GM23338 (cell line): ENCODE results near the gene LSM14A. TPM values are rescaled to one million over a fixed set of nuclear protein-coding genes. Genes with fewer than 3 reads are reported as not detected.
"Not testable (repeated sequence)": the region's sequence is repeated elsewhere in the genome, so short reads cannot be mapped to it uniquely, and the experiment has no call there.

ENCODE experiments used
- ATAC-seq: fragments of 200-7000 bp; cut with Tn5 transposase; 3 replicates; pipeline ENCODE4 v1.9.1; 2020
- DNase-seq: peaks from one replicate; pipeline ENCODE4 v3.0.0-alpha.2; 2015; ENCODE audit warnings: low spot score
- H2AFZ ChIP-seq: fragments of 200-600 bp; sonication (generic); 2 replicates; pipeline ENCODE4 v1.8.0; 2016; ENCODE audit warnings: antibody characterized with exemption, mild to moderate bottlenecking, moderate library complexity
- H3F3A ChIP-seq: fragments of 200-600 bp; sonication (generic); replicated peaks from 2 replicates; pipeline ENCODE4 v1.8.0; 2017; ENCODE audit warnings: antibody characterized with exemption, mixed run types, low read depth
- H3K27ac ChIP-seq: fragments of 200-600 bp; sonication (generic); 2 replicates; pipeline ENCODE4 v1.6.1; 2016; ENCODE audit warnings: low read depth
- H3K27me3 ChIP-seq: fragments of 200-600 bp; sonication (generic); 2 replicates; pipeline ENCODE4 v1.8.0; 2016; ENCODE audit warnings: mild to moderate bottlenecking, mixed run types, moderate library complexity; ENCODE audit not compliant: insufficient read depth
- H3K36me3 ChIP-seq: fragments of 200-600 bp; sonication (generic); 2 replicates; pipeline ENCODE4 v1.8.0; 2016; ENCODE audit warnings: mild to moderate bottlenecking; ENCODE audit not compliant: insufficient read depth
- H3K4me1 ChIP-seq: fragments of 200-600 bp; sonication (generic); 2 replicates; pipeline ENCODE4 v1.8.0; 2016; ENCODE audit warnings: mild to moderate bottlenecking, moderate library complexity; ENCODE audit not compliant: insufficient read depth
- H3K4me2 ChIP-seq: fragments of 200-600 bp; sonication (generic); 2 replicates; pipeline ENCODE4 v1.7.1; 2017; ENCODE audit warnings: mixed run types
- H3K4me3 ChIP-seq: fragments of 200-600 bp; sonication (generic); 2 replicates; pipeline ENCODE4 v1.6.1; 2016; ENCODE audit warnings: mixed run types
- H3K79me2 ChIP-seq: fragments of 200-600 bp; sonication (generic); replicated peaks from 2 replicates; pipeline ENCODE4 v1.8.0; 2017; ENCODE audit warnings: mild to moderate bottlenecking; ENCODE audit not compliant: insufficient read depth
- H3K9me2 ChIP-seq: fragments of 200-600 bp; sonication (generic); 2 replicates; pipeline ENCODE4 v1.8.0; 2017; ENCODE audit not compliant: insufficient read depth
- H4K20me1 ChIP-seq: fragments of 200-600 bp; sonication (generic); replicated peaks from 2 replicates; pipeline ENCODE4 v1.8.0; 2017; ENCODE audit warnings: mild to moderate bottlenecking; ENCODE audit not compliant: insufficient read depth
- H3K27ac Mint-ChIP-seq: 2 replicates; pipeline ENCODE4 v1.8.0; 2020; ENCODE audit warnings: inconsistent platforms, mild to moderate bottlenecking, moderate library complexity, mixed read lengths
- H3K27me3 Mint-ChIP-seq: 3 replicates; pipeline ENCODE4 v1.8.0; 2022; ENCODE audit warnings: low read depth, mild to moderate bottlenecking, moderate library complexity, mixed read lengths, inconsistent platforms; ENCODE audit not compliant: insufficient read depth, poor library complexity
- H3K36me3 Mint-ChIP-seq: 3 replicates; pipeline ENCODE4 v1.8.0; 2021; ENCODE audit warnings: low read depth, mild to moderate bottlenecking, inconsistent platforms, moderate library complexity, mixed read lengths
- H3K4me1 Mint-ChIP-seq: 3 replicates; pipeline ENCODE4 v1.8.0; 2020; ENCODE audit warnings: mild to moderate bottlenecking, inconsistent platforms, mixed read lengths
- H3K4me3 Mint-ChIP-seq: 3 replicates; pipeline ENCODE4 v1.8.0; 2021; ENCODE audit warnings: moderate library complexity, mild to moderate bottlenecking, inconsistent platforms, mixed read lengths
- H3K9me3 Mint-ChIP-seq: 3 replicates; pipeline ENCODE4 v1.8.0; 2020; ENCODE audit warnings: moderate library complexity, mild to moderate bottlenecking, inconsistent platforms, mixed read lengths
- CREB1 ChIP-seq: fragments of 250-450 bp; sonication (Bioruptor Pico); IDR thresholded peaks from 2 replicates; pipeline ENCODE4 v1.5.0; 2020; ENCODE audit warnings: low read depth, mild to moderate bottlenecking, moderate library complexity
- EZH2 ChIP-seq: fragments of 200-600 bp; sonication (generic); IDR thresholded peaks from one replicate; pipeline ENCODE4 v1.8.0; 2017; ENCODE audit warnings: antibody characterized with exemption, mild to moderate bottlenecking, low read depth; ENCODE audit not compliant: unreplicated experiment
- REST ChIP-seq: IDR thresholded peaks from one replicate; pipeline ENCODE4 v1.6.1; 2018; ENCODE audit warnings: antibody characterized with exemption; ENCODE audit not compliant: unreplicated experiment
- ZNF114 ChIP-seq: fragments of 250-450 bp; sonication (Bioruptor Pico); IDR thresholded peaks from 2 replicates; pipeline ENCODE4 v1.5.0; 2020; ENCODE audit warnings: mild to moderate bottlenecking, moderate library complexity
- polyA plus RNA-seq: library from polyadenylated mRNA; unstranded; fragments of >200 nt; fragmentation: Nextera tagmentation; extraction: Ambion mirVana; gene quantifications from 2 replicates; pipeline ENCODE4 v1.2.1, GENCODE V29; 2016
- total RNA-seq: library from RNA; depleted of rRNA; stranded (reverse); fragments of >200 nt; shearing (Covaris generic); gene quantifications from 2 replicates; pipeline ENCODE4 v1.2.3, GENCODE V29; 2014
- TF ChIP-seq, protein P1 (sequence below), 2 experiments: fragments of 200-600 bp in 1 of 2; sonication (generic) in 1 of 2; conservative IDR thresholded peaks; 2 replicates each; pipeline versions ENCODE4 v1.5.1 to v1.6.1; 2016 to 2017; ENCODE audit warnings: antibody characterized with exemption in 2 of 2, low read depth in 2 of 2, mild to moderate bottlenecking in 2 of 2, moderate library complexity in 1 of 2
- TF ChIP-seq, protein P2 (sequence below): IDR thresholded peaks from 2 replicates; pipeline ENCODE4 v1.6.1; 2016; ENCODE audit warnings: antibody characterized with exemption

Gene LSM14A
- total and polyA plus RNA-seq, 2 experiments from 2014 or later: 109 to 166 TPM

DNA sequence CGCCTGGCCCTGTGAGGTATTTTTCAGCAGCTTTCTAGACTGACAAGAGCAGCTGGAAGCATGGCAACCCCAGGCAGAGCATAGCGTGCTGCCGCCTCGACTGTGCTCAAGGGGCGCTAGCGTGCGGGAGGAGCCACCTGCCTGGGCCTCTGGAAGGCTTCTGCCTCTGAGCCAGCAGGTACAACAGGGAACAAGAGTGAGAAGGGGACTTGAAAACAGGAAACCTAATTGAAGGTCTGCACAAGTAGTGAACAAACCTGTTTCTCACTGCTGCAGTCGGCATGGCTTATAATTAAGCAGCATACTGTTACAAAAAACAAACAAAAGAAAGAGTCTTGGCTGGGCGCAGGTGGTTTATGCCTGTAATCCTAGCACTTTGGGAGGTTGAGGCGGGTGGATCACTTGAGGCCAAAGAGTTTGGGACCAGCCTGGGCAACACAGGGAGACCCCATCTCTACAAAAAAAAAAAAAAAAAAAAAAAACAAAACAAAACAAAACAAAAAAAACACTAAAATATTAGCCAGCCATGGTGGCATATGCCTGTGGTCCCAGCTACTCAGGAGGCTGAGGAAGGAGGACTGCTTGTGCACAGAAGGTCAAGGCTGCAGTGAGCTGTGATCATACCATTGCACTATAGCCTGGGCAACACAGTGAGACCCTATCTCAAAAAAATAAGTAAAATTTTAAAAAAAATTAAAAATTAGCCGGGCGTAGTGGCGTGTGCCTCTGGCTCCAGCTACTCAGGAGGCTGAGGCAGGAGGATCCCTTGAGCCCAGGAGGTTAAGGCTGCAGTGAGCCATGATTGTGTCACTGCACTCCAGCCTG is 69.4 kb downstream of the LSM14A start:
- H3K4me1 Mint-ChIP-seq: peaks cover 11% of the 10 kb centered on the region
- no peak overlapping the region for H3K27ac Mint-ChIP-seq
- Histone ChIP-seq H3F3A (no peaks in the 10 kb centered on the region), H3K9me2 (no peaks in the 10 kb centered on the region), H3K4me1 (peaks cover 7% of the 10 kb centered on the region; the same call in 1 of the 2 replicates), H4K20me1 (no peaks in the 10 kb centered on the region), H3K27ac (no peak overlapping the region), H3K4me3 (no peak overlapping the region), H3K4me2 (no peak overlapping the region), H3K36me3 (no peaks in the 10 kb centered on the region), H3K79me2 (no peaks in the 10 kb centered on the region), H2AFZ (no peak overlapping the region), H3K27me3 (no peaks in the 10 kb centered on the region)
- peak; percentile 93 for DNase-seq
- no peaks in the 10 kb centered on the region; the same call in 1 of the 3 replicates for H3K9me3 Mint-ChIP-seq
- no peak for TF ChIP-seq ZNF114
- TF ChIP-seq, protein P1, sequence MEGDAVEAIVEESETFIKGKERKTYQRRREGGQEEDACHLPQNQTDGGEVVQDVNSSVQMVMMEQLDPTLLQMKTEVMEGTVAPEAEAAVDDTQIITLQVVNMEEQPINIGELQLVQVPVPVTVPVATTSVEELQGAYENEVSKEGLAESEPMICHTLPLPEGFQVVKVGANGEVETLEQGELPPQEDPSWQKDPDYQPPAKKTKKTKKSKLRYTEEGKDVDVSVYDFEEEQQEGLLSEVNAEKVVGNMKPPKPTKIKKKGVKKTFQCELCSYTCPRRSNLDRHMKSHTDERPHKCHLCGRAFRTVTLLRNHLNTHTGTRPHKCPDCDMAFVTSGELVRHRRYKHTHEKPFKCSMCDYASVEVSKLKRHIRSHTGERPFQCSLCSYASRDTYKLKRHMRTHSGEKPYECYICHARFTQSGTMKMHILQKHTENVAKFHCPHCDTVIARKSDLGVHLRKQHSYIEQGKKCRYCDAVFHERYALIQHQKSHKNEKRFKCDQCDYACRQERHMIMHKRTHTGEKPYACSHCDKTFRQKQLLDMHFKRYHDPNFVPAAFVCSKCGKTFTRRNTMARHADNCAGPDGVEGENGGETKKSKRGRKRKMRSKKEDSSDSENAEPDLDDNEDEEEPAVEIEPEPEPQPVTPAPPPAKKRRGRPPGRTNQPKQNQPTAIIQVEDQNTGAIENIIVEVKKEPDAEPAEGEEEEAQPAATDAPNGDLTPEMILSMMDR (conservative IDR thresholded peaks at IDR 0.05; ENCODE audit: low read depth in 2 of 2): peak; percentile 80 to 82
- peaks cover 14% of the 10 kb centered on the region for H3K27me3 Mint-ChIP-seq
- H3K36me3 Mint-ChIP-seq: no peaks in the 10 kb centered on the region
- H3K4me3 Mint-ChIP-seq: no peak overlapping the region
- peak; percentile 98 for ATAC-seq

GRCh38 chr19:34243138-34243875 is 71.0 kb downstream of the LSM14A start:
- not testable (repeated sequence) for DNase-seq, H3K9me3 Mint-ChIP-seq, H3K36me3 ChIP-seq, H3K79me2 ChIP-seq, H3K27ac ChIP-seq, H3K9me2 ChIP-seq, H3K27ac Mint-ChIP-seq, H3K4me3 Mint-ChIP-seq, ATAC-seq, H3K4me3 ChIP-seq, H3F3A ChIP-seq, H2AFZ ChIP-seq, H3K27me3 ChIP-seq, H3K4me2 ChIP-seq, H4K20me1 ChIP-seq, H3K4me1 ChIP-seq, H3K36me3 Mint-ChIP-seq, H3K4me1 Mint-ChIP-seq
- H3K27me3 Mint-ChIP-seq: peaks cover 13% of the 10 kb centered on the region

DNA sequence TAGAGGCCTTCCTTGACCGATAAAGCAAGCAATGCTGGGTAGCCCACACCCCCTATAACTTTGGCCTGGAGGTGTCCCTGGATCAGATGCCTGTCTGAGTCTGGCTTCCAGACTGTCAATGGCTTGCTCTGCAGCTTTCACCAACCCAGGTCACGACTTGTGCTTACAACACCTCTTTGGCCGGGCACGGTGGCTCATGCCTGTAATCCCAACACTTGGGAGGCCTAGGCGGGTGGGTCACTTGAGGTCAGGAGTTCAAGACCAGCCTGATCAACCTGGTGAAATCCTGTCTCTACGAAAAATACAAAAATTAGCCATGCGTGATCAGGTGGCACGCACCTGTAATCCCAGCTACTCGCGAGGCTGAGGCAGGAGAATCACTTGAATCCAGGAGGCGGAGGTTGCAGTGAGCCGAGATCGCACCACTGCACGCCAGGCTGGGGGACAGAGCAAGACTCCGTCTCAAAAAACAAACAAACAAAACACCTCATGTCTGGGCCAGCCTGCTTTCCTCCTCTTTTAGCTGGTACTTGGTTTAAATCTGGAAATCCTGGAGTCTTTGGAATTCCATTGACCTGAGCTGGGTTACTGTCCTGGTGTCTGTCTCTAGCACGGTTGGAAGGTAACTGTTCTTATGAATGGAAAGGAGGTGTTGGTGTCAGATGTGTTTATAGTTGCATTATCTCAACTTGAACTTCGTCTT is 71.7 kb downstream of the LSM14A start:
- H3K36me3 Mint-ChIP-seq: no peaks in the 10 kb centered on the region
- H3K4me1 ChIP-seq: no peaks in the 10 kb centered on the region
- no peak overlapping the region for H3K4me3 ChIP-seq
- H3K27ac Mint-ChIP-seq: no peak overlapping the region
- no peaks in the 10 kb centered on the region for H3K27me3 ChIP-seq
- no peaks in the 10 kb centered on the region; the same call in 1 of the 3 replicates for H3K9me3 Mint-ChIP-seq
- H3K27me3 Mint-ChIP-seq: peaks cover 13% of the 10 kb centered on the region
- no peak overlapping the region for H2AFZ ChIP-seq
- H4K20me1 ChIP-seq: no peaks in the 10 kb centered on the region
- peaks cover 3% of the 10 kb centered on the region; the same call in 2 of the 3 replicates for H3K4me1 Mint-ChIP-seq
- H3K4me2 ChIP-seq: no peak overlapping the region
- H3F3A ChIP-seq: no peaks in the 10 kb centered on the region
- H3K36me3 ChIP-seq: no peaks in the 10 kb centered on the region
- no peak overlapping the region for H3K27ac ChIP-seq
- H3K9me2 ChIP-seq: 0 out of 2 replicates have a peak, but pooled peaks cover 2% of the 10 kb centered on the region
- no peaks in the 10 kb centered on the region for H3K79me2 ChIP-seq
- H3K4me3 Mint-ChIP-seq: no peak overlapping the region
- no peak for ATAC-seq
- no peak for DNase-seq
- TF ChIP-seq, protein P1 (conservative IDR thresholded peaks at IDR 0.05; ENCODE audit: low read depth in 2 of 2): no peak
- TF ChIP-seq REST (no peak), CREB1 (CRISPR knock-in tag) (no peak), EZH2 (no peak)
- TF ChIP-seq, protein P2, sequence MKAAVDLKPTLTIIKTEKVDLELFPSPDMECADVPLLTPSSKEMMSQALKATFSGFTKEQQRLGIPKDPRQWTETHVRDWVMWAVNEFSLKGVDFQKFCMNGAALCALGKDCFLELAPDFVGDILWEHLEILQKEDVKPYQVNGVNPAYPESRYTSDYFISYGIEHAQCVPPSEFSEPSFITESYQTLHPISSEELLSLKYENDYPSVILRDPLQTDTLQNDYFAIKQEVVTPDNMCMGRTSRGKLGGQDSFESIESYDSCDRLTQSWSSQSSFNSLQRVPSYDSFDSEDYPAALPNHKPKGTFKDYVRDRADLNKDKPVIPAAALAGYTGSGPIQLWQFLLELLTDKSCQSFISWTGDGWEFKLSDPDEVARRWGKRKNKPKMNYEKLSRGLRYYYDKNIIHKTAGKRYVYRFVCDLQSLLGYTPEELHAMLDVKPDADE: no peak
